ENCODE data around the gene FBXO21.
"Not testable (repeated sequence)": the region's sequence is repeated elsewhere in the genome, so short reads cannot be mapped to it uniquely, and the experiment has no call there.

Gene FBXO21

GRCh38 chr12:117190210-117190781 is at the start of gene FBXO21:
FBXO21 (minus strand) TSS chr12:117190470; CDS start chr12:117190456, 14 bp downstream.
- DNase-seq (ENCODE audit: low read depth) = peak; percentile 85

- DNase-seq (ENCODE audit: low read depth) = peak; percentile 82
These were observed 46.3 kb upstream of the FBXO21 start for GRCh38 chr12:117236456-117237001.

GRCh38 chr12:117235261-117235660 is 45.0 kb upstream of the FBXO21 start:
- no peak for DNase-seq (ENCODE audit: low read depth)

GRCh38 chr12:117234441-117234840 is 44.2 kb upstream of the FBXO21 start:
- no peak for DNase-seq (ENCODE audit: low read depth)

GRCh38 chr12:117231750-117232149 is 41.5 kb upstream of the FBXO21 start:
- no peak for DNase-seq (ENCODE audit: low read depth)

- DNase-seq (ENCODE audit: low read depth) = no peak
These were observed 38.0 kb upstream of the FBXO21 start for GRCh38 chr12:117228239-117228638.

- DNase-seq (ENCODE audit: low read depth) = no peak
These were observed 36.9 kb upstream of the FBXO21 start for GRCh38 chr12:117227000-117227653.

GRCh38 chr12:117226505-117226904 is 36.2 kb upstream of the FBXO21 start:
- no peak for DNase-seq (ENCODE audit: low read depth)

GRCh38 chr12:117225179-117225578 is 34.9 kb upstream of the FBXO21 start:
- DNase-seq (ENCODE audit: low read depth) = no peak

- not testable (repeated sequence) for DNase-seq (ENCODE audit: low read depth)
These were observed 30.7 kb upstream of the FBXO21 start for GRCh38 chr12:117220947-117221346.

GRCh38 chr12:117218149-117218548 is 27.9 kb upstream of the FBXO21 start:
- DNase-seq (ENCODE audit: low read depth) = no peak

GRCh38 chr12:117216686-117217085 is 26.4 kb upstream of the FBXO21 start:
- DNase-seq (ENCODE audit: low read depth) = no peak

GRCh38 chr12:117214797-117215196 is 24.5 kb upstream of the FBXO21 start:
- DNase-seq (ENCODE audit: low read depth) = no peak

GRCh38 chr12:117213295-117213808 is 23.1 kb upstream of the FBXO21 start:
- DNase-seq (ENCODE audit: low read depth) = no peak

GRCh38 chr12:117212563-117213190 is 22.4 kb upstream of the FBXO21 start:
- DNase-seq (ENCODE audit: low read depth) = peak; percentile 12

- DNase-seq (ENCODE audit: low read depth) = no peak
These were observed 20.1 kb upstream of the FBXO21 start for GRCh38 chr12:117210266-117210918.

GRCh38 chr12:117209626-117210025 is 19.4 kb upstream of the FBXO21 start:
- DNase-seq (ENCODE audit: low read depth) = no peak

GRCh38 chr12:117208811-117209455 is 18.7 kb upstream of the FBXO21 start:
- no peak for DNase-seq (ENCODE audit: low read depth)

GRCh38 chr12:117208206-117208605 is 17.9 kb upstream of the FBXO21 start:
- no peak for DNase-seq (ENCODE audit: low read depth)

- no peak for DNase-seq (ENCODE audit: low read depth)
These were observed 17.4 kb upstream of the FBXO21 start for GRCh38 chr12:117207675-117208074.

GRCh38 chr12:117202556-117202955 is 12.3 kb upstream of the FBXO21 start:
- DNase-seq (ENCODE audit: low read depth) = no peak

GRCh38 chr12:117202033-117202432 is 11.8 kb upstream of the FBXO21 start:
- DNase-seq (ENCODE audit: low read depth) = no peak

All from stimulated activated CD8-positive, alpha-beta memory T cell treated with anti-CD3 and anti-CD28 coated beads, Interleukin-15, amount 100 ng/mL, for 24 hours (primary cell).